Kidney epithelial cell (primary cell): ENCODE measurements around the gene RAD51B. TPM values are rescaled to one million over a fixed set of nuclear protein-coding genes. Genes with fewer than 3 reads are reported as not detected.

Experiments used
- DNase-seq: peaks from one replicate; pipeline ENCODE4 v3.0.0-alpha.2; 2010; ENCODE audit warnings: low read depth
- H3K27me3 ChIP-seq: 2 replicates; pipeline ENCODE4 v1.6.0; 2011; ENCODE audit warnings: low read length; ENCODE audit not compliant: control insufficient read depth, insufficient read depth
- H3K36me3 ChIP-seq: 2 replicates; pipeline ENCODE4 v1.5.1; 2011; ENCODE audit warnings: low read length; ENCODE audit not compliant: control insufficient read depth, insufficient read depth
- H3K4me3 ChIP-seq: 2 replicates; pipeline ENCODE4 v1.5.1; 2011; ENCODE audit warnings: low read depth, mild to moderate bottlenecking, control low read depth, low read length
- CTCF ChIP-seq: IDR thresholded peaks from 2 replicates; pipeline ENCODE4 v1.5.1; 2011; ENCODE audit warnings: mild to moderate bottlenecking, moderate library complexity, low read length, control low read depth, inconsistent platforms; ENCODE audit not compliant: insufficient read depth, poor library complexity, severe bottlenecking
- total RNA-seq: library from RNA; depleted of rRNA; stranded (reverse); fragments of >200 nt; gene quantifications from 2 replicates; pipeline ENCODE4 v1.2.3, GENCODE V29; 2015

The RAD51B gene
- total RNA-seq, 1 donor from 2014 or later: 9.5 TPM

GRCh38 chr14:67973436-67973835, 153.9 kb downstream of the RAD51B start:
- H3K36me3 ChIP-seq: no peaks in the 10 kb centered on the region
- H3K4me3 ChIP-seq: no peak overlapping the region
- TF ChIP-seq CTCF: no peak
- no peak for DNase-seq
- no peaks in the 10 kb centered on the region for H3K27me3 ChIP-seq

GRCh38 chr14:67975470-67975869, 155.9 kb downstream of the RAD51B start:
- no peaks in the 10 kb centered on the region for H3K36me3 ChIP-seq
- no peak for DNase-seq
- no peak overlapping the region for H3K4me3 ChIP-seq
- H3K27me3 ChIP-seq: no peaks in the 10 kb centered on the region
- no peak for TF ChIP-seq CTCF

GRCh38 chr14:67977434-67978034, 158.0 kb downstream of the RAD51B start:
- no peak for DNase-seq

GRCh38 chr14:67978749-67979148, 159.2 kb downstream of the RAD51B start:
- Histone ChIP-seq H3K36me3 (no peaks in the 10 kb centered on the region), H3K4me3 (no peak overlapping the region), H3K27me3 (no peaks in the 10 kb centered on the region)
- no peak for DNase-seq
- TF ChIP-seq CTCF: no peak

More at GRCh38 chr14:67977434-67978034, 158.0 kb downstream of the RAD51B start:
- no peaks in the 10 kb centered on the region for H3K27me3 ChIP-seq
- no peak overlapping the region for H3K4me3 ChIP-seq
- H3K36me3 ChIP-seq: no peaks in the 10 kb centered on the region
- no peak for TF ChIP-seq CTCF

GRCh38 chr14:67982711-67983608, 163.4 kb downstream of the RAD51B start:
- H3K36me3 ChIP-seq: no peaks in the 10 kb centered on the region
- H3K4me3 ChIP-seq: no peak overlapping the region
- no peak for DNase-seq
- no peak for TF ChIP-seq CTCF
- no peaks in the 10 kb centered on the region for H3K27me3 ChIP-seq
